H1 (cell line): ENCODE measurements around the gene MYCBP2. TPM values are rescaled to one million over a fixed set of nuclear protein-coding genes. Genes with fewer than 3 reads are reported as not detected.

Experiments used
- CTCF ChIA-PET: fragments of 300-600 bp; sonication (Branson Sonifier 250); formaldehyde crosslinking; loops from one replicate; lab custom pipeline; 2021; ENCODE audit not compliant: partially characterized antibody; lab: Charles Lee
- POLR2A ChIA-PET: fragments of 300-600 bp; sonication (Branson Sonifier 250); formaldehyde crosslinking; loops from one replicate; lab custom pipeline; 2021; ENCODE audit warnings: inconsistent platforms; ENCODE audit not compliant: partially characterized antibody; lab: Charles Lee
- DNase-seq, 2 experiments: peaks; one replicate each; pipeline versions ENCODE4 v3.0.0 to v3.0.0-alpha.2; 2010 to 2022; ENCODE audit warnings: low spot score in 2 of 2, low read depth in 1 of 2, mixed read lengths in 1 of 2
- FAIRE-seq: peaks from 2 replicates; lab custom pipeline; 2011; peaks lifted over from hg19 to GRCh38; lab: Jason Lieb, UNC
- H2AFZ ChIP-seq: 2 replicates; pipeline ENCODE4 v1.8.1; 2012; ENCODE audit warnings: low read length, inconsistent platforms
- H2AK5ac ChIP-seq: 2 replicates; pipeline ENCODE4 v1.6.1; 2013; ENCODE audit warnings: low read depth, low read length
- H2BK120ac ChIP-seq: replicated peaks from 2 replicates; pipeline ENCODE3; 2013; ENCODE audit warnings: low read depth, low read length, inconsistent platforms
- H2BK12ac ChIP-seq: 2 replicates; pipeline ENCODE4 v1.6.1; 2013; ENCODE audit warnings: low read depth, low read length
- H2BK15ac ChIP-seq: 2 replicates; pipeline ENCODE4 v1.6.1; 2013; ENCODE audit warnings: low read length
- H2BK20ac ChIP-seq: 2 replicates; pipeline ENCODE4 v1.6.1; 2013; ENCODE audit warnings: low read length
- H2BK5ac ChIP-seq: 2 replicates; pipeline ENCODE4 v1.6.1; 2013; ENCODE audit warnings: low read depth, low read length
- H3K14ac ChIP-seq: 2 replicates; pipeline ENCODE4 v1.6.1; 2013; ENCODE audit warnings: inconsistent platforms; ENCODE audit not compliant: insufficient read length
- H3K18ac ChIP-seq: 2 replicates; pipeline ENCODE4 v1.6.1; 2013; ENCODE audit warnings: low read length; ENCODE audit errors: extremely low read depth
- H3K23ac ChIP-seq: 2 replicates; pipeline ENCODE4 v1.6.1; 2013; ENCODE audit warnings: inconsistent platforms; ENCODE audit not compliant: insufficient read length
- H3K23me2 ChIP-seq: 2 replicates; pipeline ENCODE4 v1.6.1; 2013; ENCODE audit warnings: low read depth, low read length
- H3K27ac ChIP-seq: 2 replicates; pipeline ENCODE4 v1.6.1; 2011; ENCODE audit warnings: low read depth, low read length, inconsistent platforms
- H3K27me3 ChIP-seq, 4 experiments: replicated peaks in 1 of 4; 1 replicate in 1 of 4; 2 replicates in 3 of 4; pipeline versions ENCODE4 v1.6.1 to v1.8.1; 2011 to 2013; ENCODE audit warnings: low read length in 3 of 4, mild to moderate bottlenecking in 3 of 4, inconsistent platforms in 2 of 4, mixed read lengths in 2 of 4, moderate library complexity in 1 of 4; ENCODE audit not compliant: control insufficient read depth in 3 of 4, insufficient read depth in 3 of 4; ENCODE audit errors: extremely low read depth in 1 of 4
- H3K36me3 ChIP-seq, 4 experiments: 2 replicates each; pipeline versions ENCODE4 v1.6.1 to v1.8.1; 2011 to 2013; ENCODE audit warnings: mild to moderate bottlenecking in 4 of 4, low read length in 3 of 4, moderate library complexity in 2 of 4, control low read depth in 1 of 4, inconsistent platforms in 1 of 4; ENCODE audit not compliant: insufficient read depth in 4 of 4, control insufficient read depth in 2 of 4
- H3K4ac ChIP-seq: replicated peaks from 2 replicates; pipeline ENCODE3; 2013; ENCODE audit warnings: low read length, low read depth, mixed read lengths, inconsistent platforms; ENCODE audit not compliant: insufficient read length
- H3K4me1 ChIP-seq, 4 experiments: replicated peaks in 1 of 4; 1 replicate in 1 of 4; 2 replicates in 3 of 4; pipeline versions ENCODE4 v1.6.1 to v1.8.1; 2011 to 2013; ENCODE audit warnings: low read length in 3 of 4, inconsistent platforms in 2 of 4, mixed read lengths in 1 of 4; ENCODE audit not compliant: insufficient read depth in 4 of 4, control insufficient read depth in 3 of 4
- H3K4me2 ChIP-seq, 2 experiments: 2 replicates each; pipeline versions ENCODE4 v1.6.1 to v1.8.1; 2011 to 2013; ENCODE audit warnings: low read depth in 2 of 2, low read length in 2 of 2, control low read depth in 1 of 2, inconsistent platforms in 1 of 2, mild to moderate bottlenecking in 1 of 2; ENCODE audit not compliant: insufficient read depth in 1 of 2
- H3K4me3 ChIP-seq, 4 experiments: fragments of 200-600, 300-600 bp in 1 of 4; sonication (generic), shearing (Covaris generic), sonication (Bioruptor Twin) in 1 of 4; 2 replicates each; pipeline versions ENCODE4 v1.5.1 to v1.8.1; 2011 to 2016; ENCODE audit warnings: low read length in 4 of 4, low read depth in 3 of 4, control low read depth in 2 of 4, inconsistent platforms in 2 of 4, mild to moderate bottlenecking in 2 of 4, mixed read lengths in 1 of 4, moderate library complexity in 1 of 4; ENCODE audit not compliant: insufficient read depth in 2 of 4; ENCODE audit errors: extremely low read depth in 1 of 4
- H3K56ac ChIP-seq: replicated peaks from 2 replicates; pipeline ENCODE3; 2013; ENCODE audit warnings: low read depth, mild to moderate bottlenecking, mixed read lengths, low read length, inconsistent platforms; ENCODE audit not compliant: insufficient read length
- H3K79me1 ChIP-seq: 2 replicates; pipeline ENCODE4 v1.6.1; 2013; ENCODE audit warnings: low read depth, low read length, control low read depth
- H3K79me2 ChIP-seq, 2 experiments: 2 replicates each; pipeline versions ENCODE4 v1.6.1 to v1.8.1; 2012 to 2013; ENCODE audit warnings: low read length in 2 of 2, mild to moderate bottlenecking in 2 of 2, inconsistent platforms in 1 of 2; ENCODE audit not compliant: insufficient read depth in 2 of 2, control insufficient read depth in 1 of 2
- H3K9ac ChIP-seq, 4 experiments: replicated peaks in 1 of 4; 1 replicate in 1 of 4; 2 replicates in 3 of 4; pipeline versions ENCODE4 v1.6.1 to v1.8.1; 2011 to 2013; ENCODE audit warnings: low read depth in 3 of 4, low read length in 3 of 4, control low read depth in 2 of 4, mild to moderate bottlenecking in 2 of 4, moderate library complexity in 2 of 4, inconsistent platforms in 1 of 4; ENCODE audit errors: extremely low read depth in 1 of 4
- H3K9me3 ChIP-seq, 2 experiments: 2 replicates each; pipeline versions ENCODE4 v1.6.1 to v1.8.1; 2012 to 2013; ENCODE audit warnings: mild to moderate bottlenecking in 2 of 2, moderate library complexity in 2 of 2, control low read depth in 1 of 2, inconsistent platforms in 1 of 2, low read depth in 1 of 2, low read length in 1 of 2, mixed read lengths in 1 of 2; ENCODE audit not compliant: insufficient read depth in 2 of 2
- H4K20me1 ChIP-seq, 2 experiments: replicated peaks in 1 of 2; 2 replicates each; pipeline versions ENCODE3 to v1.8.1; 2011 to 2013; ENCODE audit warnings: inconsistent platforms in 2 of 2, low read length in 2 of 2, mild to moderate bottlenecking in 1 of 2; ENCODE audit not compliant: insufficient read depth in 2 of 2, control insufficient read depth in 1 of 2
- H4K5ac ChIP-seq: 2 replicates; pipeline ENCODE4 v1.6.1; 2013; ENCODE audit warnings: low read length, low read depth, mixed read lengths, inconsistent platforms; ENCODE audit not compliant: insufficient read length
- H4K8ac ChIP-seq: 2 replicates; pipeline ENCODE4 v1.8.0; 2013; ENCODE audit warnings: mild to moderate bottlenecking, moderate library complexity, low read length, inconsistent platforms; ENCODE audit not compliant: insufficient read depth; ENCODE audit errors: extremely low read depth
- H4K91ac ChIP-seq: replicated peaks from 2 replicates; pipeline ENCODE3; 2013; ENCODE audit warnings: low read length, mixed read lengths, inconsistent platforms; ENCODE audit not compliant: insufficient read length
- EZH2 ChIP-seq: fragments of 200-600 bp; sonication (generic); IDR thresholded peaks from 2 replicates; pipeline ENCODE4 v1.7.1; 2012; ENCODE audit warnings: low read depth, mild to moderate bottlenecking, moderate library complexity, low read length, inconsistent platforms; ENCODE audit not compliant: severe bottlenecking
- MAFK ChIP-seq: IDR thresholded peaks from 2 replicates; pipeline ENCODE4 v1.6.1; 2012; ENCODE audit warnings: low read depth, mild to moderate bottlenecking, improper control_type of control experiment, low read length
- SIRT6 ChIP-seq: IDR thresholded peaks from one replicate; pipeline ENCODE4 v1.7.1; 2012; ENCODE audit warnings: low read length, inconsistent platforms
- SP1 ChIP-seq: IDR thresholded peaks from 2 replicates; pipeline ENCODE4 v1.6.1; 2011; ENCODE audit warnings: low read depth, low read length
- TAF1 ChIP-seq: IDR thresholded peaks from 2 replicates; pipeline ENCODE4 v1.6.1; 2011; ENCODE audit warnings: mild to moderate bottlenecking, low read depth, low read length
- WGBS, 2 experiments: shearing (Covaris generic) in 1 of 2; methylation state at CpG; one replicate each; pipeline versions ENCODE4 v1.1.6 to v1.1.7; 2013 to 2015; ENCODE audit warnings: low lambda C conversion rate in 2 of 2, mixed read lengths in 2 of 2, inconsistent platforms in 1 of 2, low coverage in 1 of 2, missing lambda C conversion rate in 1 of 2; ENCODE audit not compliant: insufficient replicate concordance in 2 of 2, insufficient coverage in 1 of 2, insufficient read length in 1 of 2; ENCODE audit errors: extremely low coverage in 1 of 2, missing lambda C conversion rate in 1 of 2; 5-methylcytosine and 5-hydroxymethylcytosine counted together
- polyA plus RNA-seq, 7 experiments: library from polyadenylated mRNA; depleted of rRNA in 3 of 7; stranded (reverse) in 5 of 7; unstranded in 2 of 7; fragments of >200 nt in 5 of 7; fragments of 200-250 nt in 2 of 7; gene quantifications; 1 replicate in 5 of 7; 2 replicates in 1 of 7; 4 replicates in 1 of 7; pipeline versions ENCODE4 v1.2.1 to v1.2.3, GENCODE V29; 2011 to 2013; ENCODE audit warnings: missing spikeins in 2 of 7, mixed read lengths in 2 of 7
- total RNA-seq: library from RNA; stranded (reverse); fragmentation: NEBNext Ultra II Directional; extraction: Animal tissue kit (Norgen Biotek cat#: 25700); gene quantifications from 2 replicates; pipeline ENCODE4 v1.2.1, GENCODE V29; 2021

Gene MYCBP2
- total and polyA plus RNA-seq, 2 of the 8 experiments (the other 6 are each of a cell fraction or from before 2014, with no cell fraction given) = 19.0 to 52.1 TPM

DNA sequence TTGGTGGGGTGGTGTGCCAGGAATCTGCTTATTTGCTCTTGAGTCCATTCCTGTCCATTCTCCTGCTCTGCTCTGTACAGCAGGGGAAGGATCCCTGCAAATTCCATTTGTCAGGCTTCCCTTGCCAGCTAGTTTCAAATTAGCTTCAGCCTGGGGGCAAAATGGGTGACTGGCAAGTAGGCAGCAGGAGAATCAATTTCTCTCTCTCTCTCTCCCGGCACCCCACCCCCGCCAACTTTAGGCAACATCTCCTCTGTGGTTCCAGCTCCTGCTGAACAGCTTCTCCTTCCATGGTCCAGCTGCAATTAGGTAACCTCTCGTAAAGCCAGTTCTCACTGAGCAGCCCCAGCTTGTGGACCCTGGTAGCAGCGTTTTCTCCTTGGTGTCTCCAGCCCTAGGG lies 6.7 kb upstream of the MYCBP2 start:
- Histone ChIP-seq H3K18ac (no peak overlapping the region), H3K4me2 (no peak overlapping the region), H3K9ac (no peak overlapping the region), H3K27ac (no peak overlapping the region), H3K27me3 (peaks cover 0 to 4% (median 0%) of the 10 kb centered on the region in 4 experiments; a peak in 4 of 7 replicates), H3K4ac (no peak overlapping the region), H4K8ac (no peak overlapping the region), H2AFZ (peak overlapping the region; percentile 77; the same call in 1 of the 2 replicates), H3K14ac (no peak overlapping the region), H2BK15ac (no peak overlapping the region), H3K79me2 (no peaks in the 10 kb centered on the region), H2BK5ac (no peak overlapping the region), H2BK12ac (no peak overlapping the region), H3K79me1 (no peaks in the 10 kb centered on the region), H3K4me1 (peaks cover 0 to 4% (median 1%) of the 10 kb centered on the region in 4 experiments; a peak in 2 of 7 replicates), H2BK120ac (no peak overlapping the region), H4K91ac (no peak overlapping the region), H3K4me3 (no peak overlapping the region), H4K20me1 (no peaks in the 10 kb centered on the region), H2BK20ac (no peak overlapping the region), H3K9me3 (no peaks in the 10 kb centered on the region), H3K36me3 (no peaks in the 10 kb centered on the region), H3K23me2 (peaks cover 14% of the 10 kb centered on the region), H3K56ac (no peak overlapping the region), H4K5ac (no peak overlapping the region), H3K23ac (no peak overlapping the region), H2AK5ac (no peak overlapping the region)
- FAIRE-seq (no peak), DNase-seq (no peak)
- POLR2A ChIA-PET = no interaction called here
- CTCF ChIA-PET = interaction anchor here (1.6 kb wide), 1 partner anchor 8 kb away, joined by 3 read pairs; no protein-coding TSS in a partner anchor
- WGBS, 2 experiments = 76% methylated on average over 3 of the region's 4 CpGs; no CpG with 5 or more reads in 1 of the 2 experiments
- TF ChIP-seq SP1 = no peak
- no peak for TF ChIP-seq MAFK
- no peak for TF ChIP-seq TAF1
- TF ChIP-seq SIRT6 = no peak
- no peak for TF ChIP-seq EZH2
